IPS-NIHi7 (cell line): ENCODE measurements around the gene WDFY2.
A peak's percentile ranks its signal among the peaks of the same experiment; 100 is the strongest.
"Not testable (repeated sequence)": the region's sequence is repeated elsewhere in the genome, so short reads cannot be mapped to it uniquely, and the experiment has no call there.

Experiments used
- DNase-seq: peaks from one replicate; pipeline ENCODE4 v3.0.0; 2012; ENCODE audit warnings: mixed read lengths; ENCODE audit errors: extremely low spot score

The WDFY2 gene

GRCh38 chr13:51632591-51633362, 48.5 kb downstream of the WDFY2 start:
- DNase-seq: peak; percentile 35

GRCh38 chr13:51635137-51635878, 51.0 kb downstream of the WDFY2 start:
- no peak for DNase-seq

GRCh38 chr13:51636349-51636890, 52.2 kb downstream of the WDFY2 start:
- DNase-seq: no peak

DNA sequence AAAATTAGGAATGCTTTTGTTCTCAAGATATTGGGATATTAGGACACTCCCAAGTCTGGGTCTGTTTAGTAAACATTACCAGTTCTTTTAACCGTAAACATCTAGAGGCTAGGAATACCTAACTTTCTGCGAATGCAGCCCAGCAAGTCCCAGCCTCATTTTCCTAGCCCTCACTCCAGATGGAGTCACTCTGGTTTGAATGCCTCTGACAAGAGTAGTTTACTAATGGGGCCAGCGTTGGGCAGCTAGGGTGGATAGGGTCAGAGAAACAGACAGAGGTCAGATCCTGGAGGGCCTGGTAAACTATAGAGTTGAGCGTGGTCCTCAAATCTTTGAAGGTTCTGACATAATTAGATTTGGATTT, 53.6 kb downstream of the WDFY2 start:
- no peak for DNase-seq

GRCh38 chr13:51638216-51638871, 54.1 kb downstream of the WDFY2 start:
- no peak for DNase-seq

- DNase-seq: no peak
Measured at GRCh38 chr13:51639171-51639570, 54.9 kb downstream of the WDFY2 start.

- not testable (repeated sequence) for DNase-seq
Measured at GRCh38 chr13:51640696-51641095, 56.4 kb downstream of the WDFY2 start.

GRCh38 chr13:51643105-51643881, 59.0 kb downstream of the WDFY2 start:
- DNase-seq: no peak

GRCh38 chr13:51643882-51644281, 59.6 kb downstream of the WDFY2 start:
- DNase-seq: no peak

DNA sequence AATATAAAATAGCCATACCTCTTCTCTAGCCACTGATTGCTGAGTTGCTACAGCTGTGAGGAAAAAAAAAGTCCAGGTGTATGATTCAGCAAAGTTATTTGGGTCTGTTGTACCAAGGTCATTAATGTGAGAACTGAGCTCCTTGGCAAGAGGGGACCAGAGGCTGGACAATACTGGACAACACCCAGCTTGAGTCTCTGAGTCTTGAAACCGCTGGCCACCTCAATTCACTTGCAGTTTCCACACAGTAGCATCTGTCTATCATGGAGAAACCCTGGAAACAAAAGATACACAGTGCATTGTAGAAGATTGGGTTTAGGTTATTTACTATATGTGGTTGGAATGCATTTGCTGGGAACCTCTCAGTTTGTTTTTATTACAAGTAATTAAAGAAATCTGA, 60.4 kb downstream of the WDFY2 start:
- no peak for DNase-seq

- no peak for DNase-seq
Measured at GRCh38 chr13:51645154-51645650, 60.9 kb downstream of the WDFY2 start.

- peak; percentile 29 for DNase-seq
Measured at GRCh38 chr13:51645761-51646670, 61.8 kb downstream of the WDFY2 start.

DNA sequence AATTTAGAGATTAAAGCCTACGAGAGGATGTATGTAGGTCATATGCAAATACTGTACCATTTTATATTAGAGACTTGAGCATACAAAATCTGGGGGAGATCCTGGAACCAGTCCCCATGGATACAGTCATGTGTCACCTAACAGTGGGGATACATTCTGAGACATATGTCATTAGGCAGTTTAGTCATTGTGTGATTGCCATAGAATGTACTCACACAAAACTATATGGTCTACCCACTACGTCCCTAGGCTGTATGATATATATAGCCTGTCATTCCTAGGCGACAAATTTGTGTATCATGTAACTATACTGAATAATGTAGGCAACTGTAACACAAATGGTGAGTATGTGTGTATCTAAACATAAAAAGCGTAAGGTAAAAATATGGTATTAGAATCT, 62.8 kb downstream of the WDFY2 start:
- DNase-seq: no peak

- DNase-seq: not testable (repeated sequence)
Measured at GRCh38 chr13:51652193-51652592, 67.9 kb downstream of the WDFY2 start.

GRCh38 chr13:51659276-51660127, 75.2 kb downstream of the WDFY2 start:
- DNase-seq: no peak

DNA sequence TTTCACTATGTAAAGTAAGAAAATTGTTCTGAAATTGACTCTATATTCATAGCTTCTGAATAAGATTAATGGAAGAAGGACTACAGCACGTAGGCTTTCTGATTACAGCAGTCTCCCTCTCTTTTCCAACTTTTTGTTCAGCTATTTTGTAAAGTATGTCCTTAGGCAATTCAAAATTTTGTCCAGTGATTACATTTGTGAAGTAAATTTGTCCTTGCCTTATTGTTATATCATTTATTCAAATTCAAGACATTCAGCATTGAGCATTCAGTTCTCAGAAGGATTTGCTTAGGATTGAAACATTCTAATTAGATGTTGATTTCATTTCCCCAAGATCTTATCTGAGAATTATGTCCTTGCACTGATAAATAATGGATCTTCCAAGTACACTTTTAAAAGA, 76.6 kb downstream of the WDFY2 start:
- no peak for DNase-seq

- no peak for DNase-seq
Measured at GRCh38 chr13:51663973-51664957, 80.0 kb downstream of the WDFY2 start.

GRCh38 chr13:51665456-51665855, 81.2 kb downstream of the WDFY2 start:
- no peak for DNase-seq
